ENCODE results near the gene ANKRD53.
"Not testable (repeated sequence)": the region's sequence is repeated elsewhere in the genome, so short reads cannot be mapped to it uniquely, and the experiment has no call there.

ANKRD53 gene

GRCh38 chr2:71006955-71007799 is 28.7 kb downstream of the ANKRD53 start:
- DNase-seq (ENCODE audit: low read depth in 2 of 2) = no peak

DNA sequence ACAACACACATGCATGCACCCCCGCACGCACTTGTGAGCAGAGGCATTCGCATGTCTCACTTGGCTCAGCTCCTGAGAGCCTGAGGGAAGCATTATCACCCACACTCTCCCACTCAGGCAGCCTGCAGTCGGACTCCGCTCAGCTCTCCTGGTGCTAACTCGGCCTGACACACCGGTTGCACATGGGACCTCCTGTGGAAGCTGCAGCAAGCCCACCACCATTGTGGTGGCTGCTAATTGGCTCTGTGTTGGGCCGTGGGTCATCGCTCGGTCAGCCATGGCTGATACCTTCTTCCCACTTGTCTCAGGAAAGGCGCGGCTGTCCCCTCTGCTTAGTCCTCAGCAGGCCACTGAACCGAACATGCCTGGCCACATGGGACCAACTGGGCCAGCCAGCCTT is 29.9 kb downstream of the ANKRD53 start:
- no peak for DNase-seq (ENCODE audit: low read depth in 2 of 2)

- DNase-seq (ENCODE audit: low read depth in 2 of 2) = not testable (repeated sequence)
Measured at GRCh38 chr2:71011786-71012185, 33.4 kb downstream of the ANKRD53 start.

DNA sequence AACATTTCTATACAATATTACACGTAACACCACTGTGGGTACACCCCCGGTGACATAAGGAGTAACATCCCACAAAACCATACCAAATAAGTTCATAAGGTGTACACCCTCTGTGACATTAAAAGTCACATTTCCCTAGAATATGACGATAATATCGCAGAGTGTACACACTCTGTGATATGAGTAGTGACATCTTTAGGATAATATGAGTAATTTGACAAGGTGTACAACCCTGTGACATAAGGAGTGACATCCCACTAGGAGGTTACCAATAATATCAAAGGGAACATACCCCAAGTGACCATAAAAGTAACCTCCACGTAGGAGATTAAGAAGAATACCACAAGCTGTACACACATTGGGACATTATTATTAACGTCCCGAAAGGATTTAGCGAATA is 40.2 kb downstream of the ANKRD53 start:
- DNase-seq (ENCODE audit: low read depth in 2 of 2) = no peak

DNA sequence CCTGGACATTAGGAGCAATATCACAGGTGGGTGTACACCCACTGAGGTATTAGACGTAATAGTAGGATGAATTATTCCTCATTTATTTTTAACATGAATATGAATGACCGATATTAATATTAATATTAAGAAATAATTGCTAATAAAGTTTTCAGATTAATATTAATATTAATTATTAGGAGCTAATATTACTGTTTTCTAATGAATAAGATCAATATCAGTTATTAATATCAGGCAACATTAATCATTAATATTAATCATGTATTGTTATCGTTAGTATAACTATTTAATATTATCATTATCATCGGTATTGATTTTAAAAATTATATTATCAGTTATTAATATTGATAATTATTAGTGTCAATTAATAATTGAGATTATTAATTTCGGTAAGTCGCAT is 41.6 kb downstream of the ANKRD53 start:
- not testable (repeated sequence) for DNase-seq (ENCODE audit: low read depth in 2 of 2)

DNA sequence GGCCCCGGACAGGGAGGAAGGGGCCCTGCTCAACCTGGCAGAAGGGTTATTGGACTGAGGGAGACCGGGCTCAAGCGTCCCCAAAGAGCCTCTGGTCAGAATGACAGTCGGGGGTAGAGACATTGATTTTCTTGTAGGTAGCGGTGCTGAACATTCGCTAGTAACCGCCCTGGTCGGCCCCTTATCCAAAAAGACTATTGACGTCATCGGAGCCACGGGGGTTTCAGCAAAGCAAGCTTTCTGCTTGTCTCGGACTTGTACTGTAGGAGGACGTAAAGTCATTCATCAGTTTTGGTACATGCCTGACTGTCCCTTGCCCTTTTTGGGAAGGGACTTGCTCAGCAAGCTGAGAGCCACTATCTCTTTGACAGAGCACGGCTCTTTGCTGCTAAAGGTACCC is 43.0 kb downstream of the ANKRD53 start:
- DNase-seq (ENCODE audit: low read depth in 2 of 2) = not testable (repeated sequence)

GRCh38 chr2:71023553-71024243 is 45.3 kb downstream of the ANKRD53 start:
- peak; percentile 47 to 67 for DNase-seq (ENCODE audit: low read depth in 2 of 2)
